HepG2 (cell line): ENCODE data around the gene ZNF544. TPM values are rescaled to one million over a fixed set of nuclear protein-coding genes. Genes with fewer than 3 reads are reported as not detected.

ENCODE experiments used
- ATM ChIP-seq: fragments of 450-650 bp; IDR thresholded peaks from 2 replicates; pipeline ENCODE4 v1.7.1; 2017; ENCODE audit warnings: mild to moderate bottlenecking, borderline replicate concordance
- DMAP1 ChIP-seq: IDR thresholded peaks from 2 replicates; pipeline ENCODE4 v1.6.1; 2016
- NCOA2 ChIP-seq: sonication (generic); formaldehyde crosslinking; IDR thresholded peaks from 2 replicates; pipeline ENCODE4 v1.8.0; 2022; ENCODE audit warnings: inconsistent platforms
- PHF8 ChIP-seq: sonication (generic); formaldehyde crosslinking; IDR thresholded peaks from 2 replicates; pipeline ENCODE4 v1.5.0; 2020; ENCODE audit warnings: missing genetic modification reagents
- SAP130 ChIP-seq: IDR thresholded peaks from 2 replicates; pipeline ENCODE4 v1.6.1; 2016; ENCODE audit warnings: low read depth
- SMARCC2 ChIP-seq: fragments of 450-650 bp; IDR thresholded peaks from 2 replicates; pipeline ENCODE4 v1.6.1; 2017; ENCODE audit warnings: antibody characterized with exemption, mild to moderate bottlenecking
- THYN1 ChIP-seq: sonication (generic); formaldehyde crosslinking; IDR thresholded peaks from 2 replicates; pipeline ENCODE4 v1.8.1; 2023; ENCODE audit warnings: low read depth, mild to moderate bottlenecking, moderate library complexity, missing genetic modification reagents, borderline replicate concordance
- ZBTB21 ChIP-seq: sonication (generic); formaldehyde crosslinking; IDR thresholded peaks from 2 replicates; pipeline ENCODE4 v1.4.0; 2020; ENCODE audit warnings: missing genetic modification reagents
- ZFP37 ChIP-seq: sonication (generic); formaldehyde crosslinking; IDR thresholded peaks from 2 replicates; pipeline ENCODE4 v1.4.0; 2020; ENCODE audit warnings: missing genetic modification reagents, borderline replicate concordance
- ZNF136 ChIP-seq: sonication (generic); formaldehyde crosslinking; IDR thresholded peaks from 2 replicates; pipeline ENCODE4 v1.8.1; 2022; ENCODE audit warnings: low read depth, mild to moderate bottlenecking, moderate library complexity, missing genetic modification reagents
- polyA plus RNA-seq, 8 experiments: library from polyadenylated mRNA; depleted of rRNA in 3 of 8; stranded (reverse) in 7 of 8; unstranded in 1 of 8; fragments of >200 nt; fragmentation: Illumina TruSeq in 4 of 8; extraction: Trizol in 4 of 8; gene quantifications; 2 replicates each; pipeline versions ENCODE4 v1.2.1 to v1.2.3, GENCODE V29; 2011 to 2016; ENCODE audit warnings: low read depth in 4 of 8, missing spikeins in 1 of 8, mixed read lengths in 1 of 8; ENCODE audit not compliant: insufficient read depth in 1 of 8
- total RNA-seq, 5 experiments: library from RNA; depleted of rRNA; stranded (reverse); fragments of >200 nt; fragmentation: Illumina TruSeq; extraction: Trizol; gene quantifications; 2 replicates each; pipeline ENCODE4 v1.2.3, GENCODE V29; 2016; ENCODE audit warnings: low read depth in 1 of 5
- TF ChIP-seq, protein P1 (sequence below): sonication (generic); formaldehyde crosslinking; IDR thresholded peaks from 2 replicates; pipeline ENCODE4 v1.4.0; 2020; ENCODE audit warnings: missing genetic modification reagents, mild to moderate bottlenecking, borderline replicate concordance
- TF ChIP-seq, protein P2 (sequence below): IDR thresholded peaks from 2 replicates; pipeline ENCODE4 v1.6.1; 2016; ENCODE audit warnings: missing compliant biosample characterization, missing genetic modification reagents, borderline replicate concordance
- TF ChIP-seq, protein P3 (sequence below): sonication (generic); formaldehyde crosslinking; IDR thresholded peaks from 2 replicates; pipeline ENCODE4 v1.5.0; 2020; ENCODE audit warnings: missing genetic modification reagents, mild to moderate bottlenecking, borderline replicate concordance
- TF ChIP-seq, protein P4 (sequence below): sonication (generic); formaldehyde crosslinking; IDR thresholded peaks from 2 replicates; pipeline ENCODE4 v1.8.0; 2022; ENCODE audit warnings: missing genetic modification reagents, mild to moderate bottlenecking, inconsistent platforms, borderline replicate concordance

Gene ZNF544
- total and polyA plus RNA-seq, 2 of the 13 experiments (the other 11 are each of a cell fraction or from before 2014, with no cell fraction given), result 13.1 to 17.0 TPM

DNA sequence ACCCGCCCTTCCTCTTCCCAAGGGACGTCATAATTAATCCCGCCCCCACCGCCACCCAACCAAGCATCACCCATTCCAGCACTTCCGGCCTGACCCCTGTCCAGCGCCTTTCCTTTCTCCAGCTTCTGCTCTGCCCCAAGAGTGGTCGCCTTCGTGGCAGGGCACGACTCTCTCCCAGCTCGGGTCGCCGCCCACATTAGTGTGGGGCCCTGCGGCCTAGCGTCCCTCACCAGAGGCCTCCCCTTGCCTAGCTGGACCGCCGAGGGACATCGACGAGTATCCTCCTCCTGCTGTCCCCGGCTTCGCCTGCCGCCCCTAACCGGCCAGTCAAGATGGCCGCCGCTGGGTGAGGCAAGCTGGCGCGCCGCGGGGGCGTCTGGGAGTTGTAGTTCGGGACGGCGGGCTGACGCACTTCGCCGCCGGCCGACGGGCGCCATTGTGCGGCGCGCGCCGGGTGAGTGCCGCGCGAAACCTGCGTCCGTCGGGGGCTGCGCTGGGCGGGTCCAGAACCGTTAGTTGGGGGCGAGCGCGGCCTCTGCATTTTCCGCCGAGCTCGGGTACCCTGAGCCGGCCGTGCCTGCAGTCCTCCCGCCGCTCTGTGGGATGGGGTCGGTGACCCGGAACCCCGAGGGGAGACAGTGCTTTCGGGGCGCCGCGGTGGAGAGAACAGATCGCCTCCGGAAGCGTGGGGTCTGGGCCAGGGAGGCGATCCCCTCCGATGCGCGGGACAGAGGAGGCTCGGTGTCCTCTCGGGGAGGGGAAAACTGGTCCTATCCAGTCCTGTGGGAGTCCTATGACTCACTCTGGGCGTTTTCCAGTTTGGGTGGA lies 45.5 kb upstream of the ZNF544 start, which contains the start of gene ZNF274 (continued):
- TF ChIP-seq, protein P1, sequence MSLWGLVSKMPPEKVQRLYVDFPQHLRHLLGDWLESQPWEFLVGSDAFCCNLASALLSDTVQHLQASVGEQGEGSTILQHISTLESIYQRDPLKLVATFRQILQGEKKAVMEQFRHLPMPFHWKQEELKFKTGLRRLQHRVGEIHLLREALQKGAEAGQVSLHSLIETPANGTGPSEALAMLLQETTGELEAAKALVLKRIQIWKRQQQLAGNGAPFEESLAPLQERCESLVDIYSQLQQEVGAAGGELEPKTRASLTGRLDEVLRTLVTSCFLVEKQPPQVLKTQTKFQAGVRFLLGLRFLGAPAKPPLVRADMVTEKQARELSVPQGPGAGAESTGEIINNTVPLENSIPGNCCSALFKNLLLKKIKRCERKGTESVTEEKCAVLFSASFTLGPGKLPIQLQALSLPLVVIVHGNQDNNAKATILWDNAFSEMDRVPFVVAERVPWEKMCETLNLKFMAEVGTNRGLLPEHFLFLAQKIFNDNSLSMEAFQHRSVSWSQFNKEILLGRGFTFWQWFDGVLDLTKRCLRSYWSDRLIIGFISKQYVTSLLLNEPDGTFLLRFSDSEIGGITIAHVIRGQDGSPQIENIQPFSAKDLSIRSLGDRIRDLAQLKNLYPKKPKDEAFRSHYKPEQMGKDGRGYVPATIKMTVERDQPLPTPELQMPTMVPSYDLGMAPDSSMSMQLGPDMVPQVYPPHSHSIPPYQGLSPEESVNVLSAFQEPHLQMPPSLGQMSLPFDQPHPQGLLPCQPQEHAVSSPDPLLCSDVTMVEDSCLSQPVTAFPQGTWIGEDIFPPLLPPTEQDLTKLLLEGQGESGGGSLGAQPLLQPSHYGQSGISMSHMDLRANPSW (CRISPR knock-in tag), result peak; percentile 60; the same call in 1 of the 2 replicates
- TF ChIP-seq DMAP1 (peak; percentile 94), SMARCC2 (no peak), ATM (no peak), SAP130 (peak; percentile 82), NCOA2 (CRISPR knock-in tag) (no peak), THYN1 (CRISPR knock-in tag) (no peak), ZNF136 (CRISPR knock-in tag) (no peak; the same call in 1 of the 2 replicates), ZFP37 (no peak), PHF8 (CRISPR knock-in tag) (peak; percentile 97), ZBTB21 (no peak; the same call in 1 of the 2 replicates)
- TF ChIP-seq, protein P2, sequence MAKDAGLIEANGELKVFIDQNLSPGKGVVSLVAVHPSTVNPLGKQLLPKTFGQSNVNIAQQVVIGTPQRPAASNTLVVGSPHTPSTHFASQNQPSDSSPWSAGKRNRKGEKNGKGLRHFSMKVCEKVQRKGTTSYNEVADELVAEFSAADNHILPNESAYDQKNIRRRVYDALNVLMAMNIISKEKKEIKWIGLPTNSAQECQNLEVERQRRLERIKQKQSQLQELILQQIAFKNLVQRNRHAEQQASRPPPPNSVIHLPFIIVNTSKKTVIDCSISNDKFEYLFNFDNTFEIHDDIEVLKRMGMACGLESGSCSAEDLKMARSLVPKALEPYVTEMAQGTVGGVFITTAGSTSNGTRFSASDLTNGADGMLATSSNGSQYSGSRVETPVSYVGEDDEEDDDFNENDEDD (CRISPR knock-in tag), result peak; percentile 74; the same call in 1 of the 2 replicates
- TF ChIP-seq, protein P3, sequence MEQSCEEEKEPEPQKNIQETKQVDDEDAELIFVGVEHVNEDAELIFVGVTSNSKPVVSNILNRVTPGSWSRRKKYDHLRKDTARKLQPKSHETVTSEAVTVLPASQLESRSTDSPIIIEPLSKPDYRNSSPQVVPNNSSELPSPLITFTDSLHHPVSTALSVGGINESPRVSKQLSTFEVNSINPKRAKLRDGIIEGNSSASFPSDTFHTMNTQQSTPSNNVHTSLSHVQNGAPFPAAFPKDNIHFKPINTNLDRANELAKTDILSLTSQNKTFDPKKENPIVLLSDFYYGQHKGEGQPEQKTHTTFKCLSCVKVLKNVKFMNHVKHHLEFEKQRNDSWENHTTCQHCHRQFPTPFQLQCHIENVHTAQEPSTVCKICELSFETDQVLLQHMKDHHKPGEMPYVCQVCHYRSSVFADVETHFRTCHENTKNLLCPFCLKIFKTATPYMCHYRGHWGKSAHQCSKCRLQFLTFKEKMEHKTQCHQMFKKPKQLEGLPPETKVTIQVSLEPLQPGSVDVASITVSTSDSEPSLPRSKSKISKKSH (CRISPR knock-in tag), result no peak; the same call in 1 of the 2 replicates
- TF ChIP-seq, protein P4, sequence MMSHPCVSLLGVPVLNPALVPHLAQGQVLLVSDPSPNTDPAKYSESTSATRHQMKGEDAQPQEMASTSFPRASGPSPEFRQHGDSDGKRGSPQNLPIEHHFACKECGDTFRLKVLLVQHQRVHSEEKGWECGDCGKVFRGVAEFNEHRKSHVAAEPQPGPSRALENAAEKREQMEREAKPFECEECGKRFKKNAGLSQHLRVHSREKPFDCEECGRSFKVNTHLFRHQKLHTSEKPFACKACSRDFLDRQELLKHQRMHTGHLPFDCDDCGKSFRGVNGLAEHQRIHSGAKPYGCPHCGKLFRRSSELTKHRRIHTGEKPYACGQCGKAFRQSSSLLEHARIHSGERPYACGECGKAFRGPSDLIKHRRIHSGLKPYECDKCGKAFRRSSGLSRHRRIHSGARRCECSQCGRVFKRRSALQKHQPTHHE (CRISPR knock-in tag), result peak; percentile 93
